IMR-90 (cell line): Measurements from ENCODE around the gene SSU72. TPM values are rescaled to one million over a fixed set of nuclear protein-coding genes. Genes with fewer than 3 reads are reported as not detected.

Experiments used
- ATAC-seq: fragments of 200-7000 bp; cut with Tn5 transposase; 2 replicates; pipeline ENCODE4 v1.9.1; 2020; ENCODE audit warnings: low read depth, mild to moderate bottlenecking, moderate library complexity
- BruUV-seq: library from RNA; stranded (reverse); fragments of 400-500 nt; replicated peaks from 2 replicates; lab custom pipeline; 2021; lab: Mats Ljungman, UMichigan
- CTCF ChIA-PET: fragments of 300-600 bp; formaldehyde crosslinking; extraction: SDS; loops from one replicate; lab custom pipeline; 2021; ENCODE audit warnings: antibody characterized with exemption; lab: Yijun Ruan, JAX
- POLR2A ChIA-PET: fragments of 300-600 bp; sonication (Branson Sonifier 250); formaldehyde crosslinking; loops from one replicate; lab custom pipeline; 2022; ENCODE audit warnings: antibody characterized with exemption; ENCODE audit not compliant: unreplicated experiment; lab: Charles Lee
- DNase-seq: peaks from one replicate; pipeline ENCODE4 v3.0.0; 2013
- H2AFZ ChIP-seq: replicated peaks from 2 replicates; pipeline ENCODE3; 2013; ENCODE audit warnings: low read length, mild to moderate bottlenecking; ENCODE audit not compliant: poor library complexity
- H2AK5ac ChIP-seq: 2 replicates; pipeline ENCODE4 v1.6.1; 2013; ENCODE audit warnings: low read depth, low read length, inconsistent platforms
- H2AK9ac ChIP-seq: replicated peaks from 2 replicates; pipeline ENCODE3; 2013; ENCODE audit warnings: mild to moderate bottlenecking, low read depth, low read length, moderate library complexity; ENCODE audit not compliant: poor library complexity
- H2BK120ac ChIP-seq: 2 replicates; pipeline ENCODE4 v1.6.1; 2013; ENCODE audit warnings: low read depth, low read length, inconsistent platforms
- H2BK15ac ChIP-seq: 3 replicates; pipeline ENCODE4 v1.6.1; 2013; ENCODE audit warnings: low read depth, low read length, inconsistent platforms
- H2BK20ac ChIP-seq: 2 replicates; pipeline ENCODE4 v1.6.1; 2013; ENCODE audit warnings: low read depth, mild to moderate bottlenecking, inconsistent platforms, low read length, moderate library complexity
- H2BK5ac ChIP-seq: 2 replicates; pipeline ENCODE4 v1.6.1; 2013; ENCODE audit warnings: mild to moderate bottlenecking, low read depth, low read length, inconsistent platforms; ENCODE audit not compliant: poor library complexity, severe bottlenecking
- H3K14ac ChIP-seq: replicated peaks from 2 replicates; pipeline ENCODE4 v1.6.1; 2013; ENCODE audit warnings: low read depth, low read length, inconsistent platforms
- H3K18ac ChIP-seq: 2 replicates; pipeline ENCODE4 v1.6.1; 2013; ENCODE audit warnings: low read depth, low read length, control low read depth
- H3K23ac ChIP-seq: 2 replicates; pipeline ENCODE4 v1.6.1; 2013; ENCODE audit warnings: low read depth, low read length, inconsistent platforms
- H3K27ac ChIP-seq: 2 replicates; pipeline ENCODE4 v1.5.1; 2013; ENCODE audit warnings: mild to moderate bottlenecking, control low read depth, low read length; ENCODE audit not compliant: insufficient read depth
- H3K27me3 ChIP-seq: 2 replicates; pipeline ENCODE4 v1.6.1; 2013; ENCODE audit warnings: low read length; ENCODE audit not compliant: control insufficient read depth, insufficient read depth
- H3K36me3 ChIP-seq: 2 replicates; pipeline ENCODE4 v1.6.1; 2013; ENCODE audit warnings: low read length, mixed read lengths; ENCODE audit not compliant: control insufficient read depth, insufficient read depth
- H3K4ac ChIP-seq: 2 replicates; pipeline ENCODE4 v1.6.1; 2013; ENCODE audit warnings: low read depth, low read length, inconsistent platforms
- H3K4me1 ChIP-seq: 2 replicates; pipeline ENCODE4 v1.6.1; 2013; ENCODE audit warnings: low read length, mixed read lengths; ENCODE audit not compliant: control insufficient read depth, insufficient read depth
- H3K4me2 ChIP-seq: 2 replicates; pipeline ENCODE4 v1.6.1; 2013; ENCODE audit warnings: low read depth, mild to moderate bottlenecking, control low read depth, low read length, moderate library complexity
- H3K4me3 ChIP-seq: 2 replicates; pipeline ENCODE4 v1.5.1; 2013; ENCODE audit warnings: low read depth, mild to moderate bottlenecking, control low read depth, low read length, moderate library complexity; ENCODE audit not compliant: insufficient read depth
- H3K56ac ChIP-seq: 2 replicates; pipeline ENCODE4 v1.6.1; 2013; ENCODE audit warnings: low read length, inconsistent platforms; ENCODE audit not compliant: insufficient read depth; ENCODE audit errors: extremely low read depth
- H3K79me1 ChIP-seq, 2 experiments: 2 replicates each; pipeline ENCODE4 v1.6.1; 2013; ENCODE audit warnings: low read length in 2 of 2, inconsistent platforms in 1 of 2, low read depth in 1 of 2
- H3K9ac ChIP-seq: 2 replicates; pipeline ENCODE4 v1.6.1; 2013; ENCODE audit warnings: low read depth, low read length, control low read depth
- H3K9me1 ChIP-seq: 2 replicates; pipeline ENCODE4 v1.6.1; 2013; ENCODE audit warnings: low read length, inconsistent platforms; ENCODE audit not compliant: insufficient read depth
- H3K9me3 ChIP-seq: 2 replicates; pipeline ENCODE4 v1.6.1; 2013; ENCODE audit warnings: low read length; ENCODE audit not compliant: control insufficient read depth, insufficient read depth
- H4K20me1 ChIP-seq: 2 replicates; pipeline ENCODE4 v1.6.1; 2013; ENCODE audit warnings: low read length, inconsistent platforms; ENCODE audit not compliant: insufficient read depth
- H4K5ac ChIP-seq: 2 replicates; pipeline ENCODE4 v1.6.1; 2013; ENCODE audit warnings: mild to moderate bottlenecking, low read depth, low read length, control low read depth
- H4K8ac ChIP-seq, 2 experiments: 2 replicates each; pipeline ENCODE4 v1.6.1; 2013; ENCODE audit warnings: low read depth in 2 of 2, low read length in 2 of 2, control low read depth in 1 of 2, inconsistent platforms in 1 of 2
- H4K91ac ChIP-seq: 2 replicates; pipeline ENCODE4 v1.6.1; 2013; ENCODE audit warnings: low read depth, low read length, inconsistent platforms; ENCODE audit not compliant: insufficient read depth
- BHLHE40 ChIP-seq: fragments of 150-350 bp; IDR thresholded peaks from 2 replicates; pipeline ENCODE4 v1.6.1; 2016; ENCODE audit warnings: mild to moderate bottlenecking, low read depth, low read length
- CEBPB ChIP-seq: IDR thresholded peaks from 2 replicates; pipeline ENCODE4 v1.6.1; 2012; ENCODE audit warnings: low read depth, low read length, improper control_type of control experiment
- CHD1 ChIP-seq: IDR thresholded peaks from 2 replicates; pipeline ENCODE4 v1.6.1; 2012; ENCODE audit warnings: low read depth, low read length, improper control_type of control experiment
- ELK1 ChIP-seq: fragments of 150-350 bp; IDR thresholded peaks from 2 replicates; pipeline ENCODE4 v1.6.1; 2016; ENCODE audit warnings: low read depth, mild to moderate bottlenecking, low read length, moderate library complexity, borderline replicate concordance
- FOS ChIP-seq: fragments of 150-350 bp; IDR thresholded peaks from 2 replicates; pipeline ENCODE4 v1.6.1; 2016; ENCODE audit warnings: low read depth, low read length
- MAFK ChIP-seq: IDR thresholded peaks from 2 replicates; pipeline ENCODE4 v1.6.1; 2012; ENCODE audit warnings: low read depth, low read length, improper control_type of control experiment
- MAZ ChIP-seq: IDR thresholded peaks from 2 replicates; pipeline ENCODE4 v1.6.1; 2012; ENCODE audit warnings: low read depth, mild to moderate bottlenecking, low read length, improper control_type of control experiment, moderate library complexity, borderline replicate concordance
- NFE2L2 ChIP-seq: fragments of 150-350 bp; IDR thresholded peaks from 2 replicates; pipeline ENCODE4 v1.6.1; 2016; ENCODE audit warnings: low read depth, mild to moderate bottlenecking, low read length
- POLR2A ChIP-seq: IDR thresholded peaks from 2 replicates; pipeline ENCODE4 v1.6.1; 2012; ENCODE audit warnings: mild to moderate bottlenecking, low read depth, low read length
- RCOR1 ChIP-seq: IDR thresholded peaks from 2 replicates; pipeline ENCODE4 v1.6.1; 2012; ENCODE audit warnings: mild to moderate bottlenecking, low read length, improper control_type of control experiment; ENCODE audit not compliant: insufficient replicate concordance
- RFX5 ChIP-seq: IDR thresholded peaks from 2 replicates; pipeline ENCODE4 v1.8.0; 2012; ENCODE audit warnings: low read depth, mild to moderate bottlenecking, low read length, moderate library complexity
- SMC3 ChIP-seq: fragments of 150-350 bp; IDR thresholded peaks from 2 replicates; pipeline ENCODE4 v1.6.1; 2016; ENCODE audit warnings: low read depth, mild to moderate bottlenecking, antibody characterized with exemption, low read length, moderate library complexity
- WGBS, 2 experiments: methylation state at CpG; one replicate each; pipeline versions ENCODE4 v1.1.5 to v1.1.7; 2013; ENCODE audit warnings: missing lambda C conversion rate in 2 of 2; ENCODE audit not compliant: insufficient read length in 1 of 2; ENCODE audit errors: extremely low coverage in 2 of 2; 5-methylcytosine and 5-hydroxymethylcytosine counted together
- dilution Hi-C: fragments of 300-500 bp; cut with HindIII; formaldehyde crosslinking; loops from one replicate; pipeline ENCODE4 v1.14.3; 2018; ENCODE audit warnings: low sequenced_read_pairs; ENCODE audit not compliant: unreplicated experiment
- in situ Hi-C: fragments of 300-500 bp; cut with MboI; formaldehyde crosslinking; loops from 3 replicates; pipeline ENCODE4 v1.14.3; 2019; ENCODE audit warnings: low sequenced_read_pairs, inconsistent platforms, mixed read lengths
- intact Hi-C: fragments of 100-400 bp; cut with micrococcal nuclease; formaldehyde crosslinking; loops from 2 replicates; pipeline ENCODE4 v1.10.0; 2022
- polyA plus RNA-seq, 3 experiments: library from polyadenylated mRNA; depleted of rRNA; stranded (reverse); fragments of >200 nt; gene quantifications; 2 replicates each; pipeline ENCODE4 v1.2.3, GENCODE V29; 2012; ENCODE audit warnings: low replicate concordance in 1 of 3
- total RNA-seq: library from RNA; depleted of rRNA; stranded (reverse); fragments of >200 nt; gene quantifications from 2 replicates; pipeline ENCODE4 v1.2.3, GENCODE V29; 2012
- TF ChIP-seq, protein P1 (sequence below): fragments of 150-350 bp; IDR thresholded peaks from 2 replicates; pipeline ENCODE4 v1.6.1; 2017; ENCODE audit warnings: mild to moderate bottlenecking, antibody characterized with exemption, low read length, low read depth
- TF ChIP-seq, protein P2 (sequence below): conservative IDR thresholded peaks from 2 replicates; pipeline ENCODE4 v1.5.1; 2012; ENCODE audit warnings: mild to moderate bottlenecking, low read depth, low read length, improper control_type of control experiment

SSU72 gene
- total and polyA plus RNA-seq, 2 of the 4 experiments (the other 2 are of a cell fraction), result 33.7 to 88.4 TPM

DNA sequence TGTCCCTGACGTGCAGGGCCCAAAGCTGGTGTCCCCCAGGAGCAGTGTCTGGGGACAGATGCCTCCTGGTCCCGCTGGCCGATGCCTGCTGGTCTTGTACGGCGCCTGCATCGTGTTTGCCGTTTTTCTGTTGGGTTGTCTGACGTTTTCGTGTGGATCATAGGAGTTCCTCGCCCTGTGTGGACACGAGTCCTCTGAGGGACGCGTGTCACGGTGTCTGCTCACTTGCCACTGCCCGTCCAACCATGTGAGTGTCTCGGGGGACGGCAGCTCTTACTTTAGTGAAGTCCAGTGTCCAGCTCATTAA is 48.1 kb upstream of the SSU72 start:
- DNase-seq (no peak), ATAC-seq (no peak)
- Histone ChIP-seq H4K5ac (no peak overlapping the region), H3K4me2 (no peak overlapping the region), H2AFZ (no peak overlapping the region), H3K9me3 (no peaks in the 10 kb centered on the region), H3K36me3 (peaks cover 30% of the 10 kb centered on the region; the same call in 1 of the 2 replicates), H3K56ac (no peak overlapping the region), H4K20me1 (peaks cover 30% of the 10 kb centered on the region), H3K4me1 (peaks cover 3% of the 10 kb centered on the region; the same call in 1 of the 2 replicates), H3K9ac (no peak overlapping the region), H3K27me3 (no peaks in the 10 kb centered on the region), H2BK5ac (no peak overlapping the region), H4K8ac (no peak overlapping the region), H3K14ac (no peak overlapping the region), H3K27ac (no peak overlapping the region), H3K9me1 (no peaks in the 10 kb centered on the region), H3K4me3 (no peak overlapping the region), H2BK120ac (no peak overlapping the region), H3K79me1 (peaks cover 0 to 34% of the 10 kb centered on the region in 2 experiments; a peak in 3 of 4 replicates), H3K18ac (no peak overlapping the region), H3K4ac (no peak overlapping the region), H3K23ac (no peak overlapping the region), H4K91ac (no peak overlapping the region), H2BK15ac (no peak overlapping the region), H2AK9ac (no peak overlapping the region), H2BK20ac (no peak overlapping the region), H2AK5ac (no peak overlapping the region)
- ChIA-PET CTCF (no interaction called here), POLR2A (no interaction called here)
- 97% methylated on average over 5 of the region's 17 CpGs; no CpG with 5 or more reads in 1 of the 2 experiments for WGBS, 2 experiments
- TF ChIP-seq CEBPB (no peak), NFE2L2 (no peak), CHD1 (no peak), ELK1 (no peak), RCOR1 (no peak), MAFK (no peak), BHLHE40 (no peak), SMC3 (no peak), FOS (no peak), RFX5 (no peak), MAZ (no peak), POLR2A (no peak)
- TF ChIP-seq, protein P1, sequence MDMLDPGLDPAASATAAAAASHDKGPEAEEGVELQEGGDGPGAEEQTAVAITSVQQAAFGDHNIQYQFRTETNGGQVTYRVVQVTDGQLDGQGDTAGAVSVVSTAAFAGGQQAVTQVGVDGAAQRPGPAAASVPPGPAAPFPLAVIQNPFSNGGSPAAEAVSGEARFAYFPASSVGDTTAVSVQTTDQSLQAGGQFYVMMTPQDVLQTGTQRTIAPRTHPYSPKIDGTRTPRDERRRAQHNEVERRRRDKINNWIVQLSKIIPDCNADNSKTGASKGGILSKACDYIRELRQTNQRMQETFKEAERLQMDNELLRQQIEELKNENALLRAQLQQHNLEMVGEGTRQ, result no peak
- TF ChIP-seq, protein P2, sequence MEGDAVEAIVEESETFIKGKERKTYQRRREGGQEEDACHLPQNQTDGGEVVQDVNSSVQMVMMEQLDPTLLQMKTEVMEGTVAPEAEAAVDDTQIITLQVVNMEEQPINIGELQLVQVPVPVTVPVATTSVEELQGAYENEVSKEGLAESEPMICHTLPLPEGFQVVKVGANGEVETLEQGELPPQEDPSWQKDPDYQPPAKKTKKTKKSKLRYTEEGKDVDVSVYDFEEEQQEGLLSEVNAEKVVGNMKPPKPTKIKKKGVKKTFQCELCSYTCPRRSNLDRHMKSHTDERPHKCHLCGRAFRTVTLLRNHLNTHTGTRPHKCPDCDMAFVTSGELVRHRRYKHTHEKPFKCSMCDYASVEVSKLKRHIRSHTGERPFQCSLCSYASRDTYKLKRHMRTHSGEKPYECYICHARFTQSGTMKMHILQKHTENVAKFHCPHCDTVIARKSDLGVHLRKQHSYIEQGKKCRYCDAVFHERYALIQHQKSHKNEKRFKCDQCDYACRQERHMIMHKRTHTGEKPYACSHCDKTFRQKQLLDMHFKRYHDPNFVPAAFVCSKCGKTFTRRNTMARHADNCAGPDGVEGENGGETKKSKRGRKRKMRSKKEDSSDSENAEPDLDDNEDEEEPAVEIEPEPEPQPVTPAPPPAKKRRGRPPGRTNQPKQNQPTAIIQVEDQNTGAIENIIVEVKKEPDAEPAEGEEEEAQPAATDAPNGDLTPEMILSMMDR, result no peak
- in situ Hi-C loops, result no loop called here
- BruUV-seq, result no TSS peak
- dilution Hi-C loops, result no loop called here
- intact Hi-C loops, result no loop called here
